HuH-7.5 (cell line): ENCODE results near the gene NFYC.
A peak's percentile ranks its signal among the peaks of the same experiment; 100 is the strongest.

ENCODE experiments used
- DNase-seq: peaks from one replicate; pipeline ENCODE4 v3.0.0; 2011; ENCODE audit warnings: low spot score

Gene NFYC

DNA sequence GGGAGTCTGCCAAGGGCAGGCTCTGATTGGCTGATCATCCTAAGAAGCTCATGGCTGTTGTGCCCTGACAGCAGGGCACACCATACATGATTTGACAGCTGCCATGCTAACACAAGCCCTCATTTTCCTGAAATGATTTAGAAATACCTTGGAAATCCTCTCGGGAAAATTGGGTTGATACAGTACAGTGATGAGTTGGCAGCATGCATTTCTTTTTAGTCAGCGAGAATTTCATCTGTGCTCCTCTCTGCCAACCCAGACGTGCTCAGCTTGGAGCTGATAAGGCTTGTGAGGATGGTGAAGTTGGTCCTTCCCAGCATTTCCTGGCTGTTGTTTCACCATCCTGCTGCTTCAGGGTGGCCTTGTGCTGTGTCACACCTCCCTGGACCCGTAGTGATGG lies 69.5 kb downstream of the NFYC start:
- no peak for DNase-seq

DNA sequence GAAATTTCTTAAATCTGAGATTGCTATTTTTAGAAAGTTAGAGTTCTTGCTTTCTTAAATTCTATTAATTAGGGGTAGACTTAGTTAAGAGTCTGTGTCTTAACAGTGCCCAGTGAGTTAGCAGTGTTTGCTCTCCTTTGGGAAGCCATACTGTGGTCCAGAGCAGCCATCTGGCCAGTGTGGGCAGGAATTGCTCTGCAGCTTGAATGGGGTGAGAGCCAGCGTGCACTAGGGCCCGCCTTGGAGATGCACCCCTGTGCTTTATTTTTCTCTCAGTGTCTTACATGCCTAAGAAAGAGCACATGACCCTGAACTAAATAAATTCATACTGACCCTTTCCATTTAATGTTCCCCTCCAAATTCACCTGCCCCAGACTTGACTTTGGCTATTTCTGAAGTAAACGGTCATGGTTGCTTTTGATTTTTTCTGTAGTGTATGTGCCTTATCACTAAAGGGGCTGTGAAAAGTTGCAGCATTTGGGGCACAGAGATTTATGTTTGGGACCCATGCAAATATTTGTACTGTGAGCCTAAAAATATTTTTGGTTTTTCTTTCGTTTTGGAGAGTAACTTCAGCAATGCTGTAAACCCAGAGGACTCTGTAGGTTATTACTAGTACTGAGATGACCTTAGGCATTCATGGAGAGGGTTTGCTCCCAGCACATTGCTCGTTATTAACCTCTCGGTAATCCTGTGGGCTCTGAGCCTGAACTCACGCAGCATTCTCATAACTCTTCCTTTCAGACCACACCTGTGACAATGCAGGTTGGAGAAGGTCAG lies 70.8 kb downstream of the NFYC start:
- no peak for DNase-seq

DNA sequence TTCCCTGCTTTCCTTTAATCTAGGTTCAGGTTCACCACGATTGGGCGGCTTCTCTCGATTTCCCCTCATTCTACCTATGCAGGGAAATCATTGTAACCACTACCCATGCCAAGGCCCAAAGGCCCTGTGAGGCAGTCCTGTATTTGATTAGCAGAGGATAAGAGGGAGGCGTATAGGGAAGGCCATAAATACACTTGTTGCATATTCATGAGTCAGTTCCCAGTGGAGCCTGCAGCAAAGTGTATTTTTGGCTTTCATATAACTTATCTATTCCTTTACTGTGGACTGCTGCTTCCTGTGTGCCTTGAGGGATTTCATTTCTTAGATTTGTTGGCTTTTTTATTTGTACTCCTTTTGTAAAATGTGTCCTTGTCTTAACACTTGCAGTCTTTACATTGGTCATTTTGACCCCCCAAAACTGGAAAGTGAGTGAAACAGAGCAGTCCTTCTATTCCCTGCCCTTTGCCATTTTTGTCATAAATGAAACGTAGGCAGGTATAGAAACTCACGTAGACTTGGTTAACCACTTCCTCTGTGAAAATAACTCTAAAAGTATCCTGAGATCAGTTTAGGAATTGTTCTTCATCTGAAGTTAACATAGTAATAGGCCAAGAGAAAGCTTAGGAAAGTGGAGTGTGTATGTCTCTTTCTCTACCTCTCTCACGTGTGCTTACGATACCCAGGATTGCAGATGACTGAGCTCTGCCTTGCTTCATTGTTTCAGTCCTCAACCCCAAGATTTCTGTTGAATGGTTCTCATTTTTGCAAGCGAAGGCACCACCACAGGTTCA lies 72.4 kb downstream of the NFYC start:
- no peak for DNase-seq

DNA sequence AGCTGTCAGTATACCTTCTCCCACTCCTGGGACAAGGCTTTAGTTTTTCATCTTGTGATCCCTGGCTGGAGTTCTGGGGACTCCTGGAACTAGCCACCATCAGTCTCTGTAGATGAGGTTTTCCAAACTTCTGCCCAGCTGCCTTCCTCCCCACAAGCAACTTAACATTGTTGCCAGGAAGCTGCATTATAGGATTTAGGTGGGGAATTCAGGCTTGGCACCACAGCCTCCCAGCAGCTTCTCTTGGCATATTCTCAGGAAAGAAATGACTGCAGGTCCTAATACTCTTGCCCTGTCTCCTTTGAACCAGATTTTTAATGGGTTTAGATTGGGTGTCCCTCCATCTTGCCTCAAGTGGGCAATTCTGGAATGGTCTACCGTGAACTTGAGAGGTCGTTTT lies 73.5 kb downstream of the NFYC start:
- no peak for DNase-seq

GRCh38 chr1:40766017-40766416 lies 74.5 kb downstream of the NFYC start:
- no peak for DNase-seq

DNA sequence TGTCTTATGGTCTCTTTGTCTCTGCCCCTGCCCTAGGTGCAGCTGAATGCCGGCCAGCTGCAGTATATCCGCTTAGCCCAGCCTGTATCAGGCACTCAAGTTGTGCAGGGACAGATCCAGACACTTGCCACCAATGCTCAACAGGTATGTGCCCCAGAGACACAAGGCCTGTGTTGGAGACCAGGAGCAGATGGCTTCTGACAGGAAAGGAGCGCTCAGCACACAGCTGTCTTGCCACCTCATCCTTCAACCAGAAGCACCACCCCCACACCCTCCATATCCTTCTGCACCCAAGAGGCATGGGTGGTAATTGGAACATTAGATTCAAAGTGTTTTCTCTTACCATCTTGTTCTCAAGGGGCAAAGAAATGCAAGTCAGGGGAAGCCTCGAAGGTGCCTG lies 75.1 kb downstream of the NFYC start:
- no peak for DNase-seq

DNA sequence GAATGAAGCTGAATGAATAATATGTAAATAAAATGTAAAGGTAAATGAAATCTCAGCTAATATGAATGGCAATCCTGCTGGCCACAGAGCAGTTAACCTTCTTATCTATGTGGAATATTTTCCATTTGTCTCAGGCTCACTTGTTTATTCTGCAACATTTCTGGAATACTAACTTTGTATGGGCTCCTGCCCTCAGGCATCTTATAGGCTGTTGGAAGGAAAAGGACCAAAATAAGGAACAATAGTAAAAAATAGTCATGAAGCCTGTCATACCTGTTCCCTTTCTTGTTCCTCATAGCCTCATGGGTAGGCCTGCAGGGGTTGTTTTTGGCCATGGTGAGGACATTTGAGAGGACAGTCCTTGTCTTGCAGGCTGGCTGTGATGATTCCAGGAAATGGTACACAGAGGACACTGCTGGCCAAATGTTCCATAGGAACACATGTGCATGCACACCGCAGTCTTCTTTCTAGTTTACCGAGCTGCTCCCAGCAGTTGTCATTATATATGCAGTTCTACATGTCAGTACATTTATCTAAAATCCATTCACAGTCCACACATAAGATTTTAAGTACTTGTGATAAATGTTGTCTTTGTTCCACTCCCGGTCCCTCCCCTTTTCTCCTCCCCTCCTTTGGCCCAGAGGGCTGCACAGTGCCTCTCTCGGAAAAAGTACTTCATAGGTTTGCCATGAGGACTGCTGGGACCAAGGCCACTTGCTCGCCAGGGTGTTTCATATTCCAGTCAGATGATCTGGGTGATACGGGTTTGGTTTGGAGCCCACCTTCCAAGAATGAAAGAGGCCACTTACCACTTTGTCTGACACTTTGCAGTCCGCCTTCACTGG lies 76.9 kb downstream of the NFYC start:
- DNase-seq = no peak

GRCh38 chr1:40769815-40770214 lies 78.3 kb downstream of the NFYC start:
- no peak for DNase-seq

- no peak for DNase-seq
Observed at GRCh38 chr1:40770296-40771070, 79.0 kb downstream of the NFYC start.

GRCh38 chr1:40772146-40772955 lies 80.8 kb downstream of the NFYC start:
- DNase-seq = no peak

DNA sequence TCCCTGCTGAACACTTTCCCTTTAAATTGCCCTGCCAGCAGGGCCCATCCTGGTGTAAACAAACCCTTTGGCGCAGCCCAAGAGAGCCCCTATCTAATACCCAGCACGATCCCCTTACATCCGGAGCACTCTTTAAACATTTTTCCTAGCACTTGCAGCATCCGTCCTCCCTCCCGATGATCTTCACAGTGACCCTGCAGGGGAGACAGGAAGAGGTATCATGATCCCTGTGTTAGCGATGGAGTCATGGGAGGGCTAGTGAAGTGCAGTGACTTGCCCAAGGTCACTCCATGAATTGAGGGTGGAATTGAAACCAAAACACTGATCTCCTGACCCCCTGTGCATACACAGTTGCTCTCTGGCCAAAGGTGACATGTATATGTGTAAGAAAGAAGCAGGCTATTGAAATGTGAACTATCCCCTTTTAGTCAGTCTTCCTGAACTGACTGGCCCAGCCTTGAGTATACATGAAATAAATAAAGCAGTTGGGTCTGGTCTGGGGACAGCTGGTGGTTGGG lies 82.3 kb downstream of the NFYC start:
- no peak for DNase-seq

- no peak for DNase-seq
Observed at GRCh38 chr1:40774266-40774998, 82.9 kb downstream of the NFYC start.

- DNase-seq = no peak
Observed at GRCh38 chr1:40776236-40777072, 85.0 kb downstream of the NFYC start.

GRCh38 chr1:40777224-40777970 lies 85.9 kb downstream of the NFYC start:
- DNase-seq = no peak

DNA sequence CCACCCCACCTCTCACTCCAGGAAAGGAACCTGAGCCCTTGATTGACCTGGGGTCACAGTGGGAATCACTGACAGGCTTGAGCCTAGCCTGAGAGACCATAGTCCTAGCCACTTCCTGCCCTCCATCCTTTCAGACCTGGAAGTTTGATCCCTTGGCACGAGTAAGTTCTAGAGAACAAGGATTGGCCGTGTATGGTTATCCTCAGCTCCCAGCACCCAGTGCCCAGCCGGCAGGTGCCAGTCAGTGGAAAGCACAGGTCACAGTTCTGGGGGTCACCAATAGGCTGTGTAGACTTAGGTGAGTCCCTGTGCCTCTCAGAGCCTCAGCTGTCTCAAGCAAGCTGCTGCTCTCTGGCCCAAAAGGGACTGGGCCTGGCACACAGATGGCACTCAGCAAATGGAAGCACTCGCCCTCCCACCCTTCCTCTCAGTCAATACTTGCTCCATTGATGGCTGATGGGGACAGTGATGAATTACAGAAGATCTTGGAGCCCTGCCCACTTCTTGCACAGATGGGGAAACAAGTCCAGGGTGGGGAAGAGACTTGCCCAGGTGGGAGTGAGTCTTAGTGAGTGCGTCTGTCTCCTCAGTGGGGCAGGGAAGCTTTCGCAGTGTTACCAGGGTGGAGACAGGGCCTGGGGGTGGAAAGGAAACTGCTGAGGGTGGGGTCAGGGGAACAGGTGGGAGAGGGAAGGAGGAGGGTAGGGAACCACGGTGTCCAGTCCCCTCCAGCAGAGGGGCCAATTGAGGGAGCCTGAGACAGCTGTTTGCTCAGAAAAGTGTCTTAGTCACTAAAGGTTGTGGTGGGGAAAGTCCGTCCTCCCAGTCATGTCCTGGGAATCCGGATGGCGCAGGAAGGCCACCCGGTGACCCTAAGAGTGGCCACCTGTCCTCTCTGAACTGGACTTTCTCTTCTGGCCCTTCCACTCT lies 89.4 kb downstream of the NFYC start:
- no peak for DNase-seq

- no peak for DNase-seq
Observed at GRCh38 chr1:40781608-40781971, 90.1 kb downstream of the NFYC start.

DNA sequence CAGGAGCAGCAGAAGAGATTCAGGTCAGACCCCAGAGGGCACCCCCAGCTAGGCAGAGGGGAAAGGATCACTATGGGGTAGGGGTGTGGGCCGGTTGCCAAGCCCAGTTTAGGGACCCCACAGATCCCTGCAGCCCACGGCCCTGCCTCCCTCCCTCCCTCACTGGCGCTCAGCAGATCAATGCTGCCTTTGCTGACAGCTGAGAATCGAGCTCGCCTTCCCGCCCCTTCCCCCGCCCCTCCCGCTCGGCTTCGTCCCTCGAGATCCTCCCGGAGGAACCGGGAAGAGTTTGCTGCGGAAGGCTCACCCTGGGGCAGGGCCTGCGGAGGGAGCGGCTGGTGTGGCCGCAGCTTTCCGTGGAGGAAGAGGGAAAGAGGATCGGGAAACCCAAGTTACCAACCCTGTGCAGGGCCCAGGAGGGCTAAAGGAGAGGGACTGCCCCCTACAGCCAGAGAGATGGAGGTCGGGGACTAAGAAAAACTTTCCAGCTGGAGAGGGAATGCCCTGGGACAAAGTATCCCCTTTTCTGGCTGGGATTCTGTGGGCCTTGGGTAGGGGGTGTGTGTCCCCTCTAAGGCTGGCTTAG lies 91.0 kb downstream of the NFYC start:
- peak; percentile 59 for DNase-seq
